Astrocyte (in vitro differentiated cells and primary cell): ENCODE results near the gene SPDEF. TPM values are rescaled to one million over a fixed set of nuclear protein-coding genes. Genes with fewer than 3 reads are reported as not detected.

Experiments
- DNase-seq: peaks from one replicate; pipeline ENCODE4 v3.0.0-alpha.2; 2010; ENCODE audit warnings: low read depth
- FAIRE-seq: peaks from 2 replicates; lab custom pipeline; 2011; peaks lifted over from hg19 to GRCh38; lab: Jason Lieb, UNC
- H2AFZ ChIP-seq: 2 replicates; pipeline ENCODE4 v1.6.0; 2012; ENCODE audit warnings: low read depth, low read length, inconsistent platforms
- H3K27ac ChIP-seq: 2 replicates; pipeline ENCODE4 v1.5.1; 2011; ENCODE audit warnings: low read depth, low read length, inconsistent platforms
- H3K27me3 ChIP-seq: 2 replicates; pipeline ENCODE4 v1.6.0; 2011; ENCODE audit warnings: low read length, inconsistent platforms; ENCODE audit not compliant: insufficient read depth
- H3K36me3 ChIP-seq: 2 replicates; pipeline ENCODE4 v1.5.1; 2011; ENCODE audit warnings: low read length, inconsistent platforms; ENCODE audit not compliant: insufficient read depth
- H3K4me1 ChIP-seq: 2 replicates; pipeline ENCODE4 v1.5.1; 2011; ENCODE audit warnings: low read length, inconsistent platforms; ENCODE audit not compliant: insufficient read depth
- H3K4me2 ChIP-seq: 2 replicates; pipeline ENCODE4 v1.6.0; 2012; ENCODE audit warnings: low read length, inconsistent platforms
- H3K4me3 ChIP-seq: 2 replicates; pipeline ENCODE4 v1.5.1; 2011; ENCODE audit warnings: low read depth, mild to moderate bottlenecking, low read length, inconsistent platforms; ENCODE audit not compliant: insufficient read depth
- H3K79me2 ChIP-seq: 2 replicates; pipeline ENCODE4 v1.6.0; 2012; ENCODE audit warnings: mild to moderate bottlenecking, low read length, inconsistent platforms; ENCODE audit not compliant: insufficient read depth
- H3K9ac ChIP-seq: 2 replicates; pipeline ENCODE4 v1.6.0; 2012; ENCODE audit warnings: mild to moderate bottlenecking, low read length, inconsistent platforms
- H3K9me3 ChIP-seq: 2 replicates; pipeline ENCODE4 v1.5.1; 2012; ENCODE audit warnings: low read depth, mild to moderate bottlenecking, low read length, inconsistent platforms; ENCODE audit not compliant: insufficient read depth
- H4K20me1 ChIP-seq: 2 replicates; pipeline ENCODE4 v1.6.0; 2012; ENCODE audit warnings: low read length, inconsistent platforms; ENCODE audit not compliant: insufficient read depth
- H3K27ac Mint-ChIP-seq: one replicate; pipeline ENCODE4 v1.8.0; 2021; ENCODE audit warnings: mild to moderate bottlenecking, mixed read lengths; ENCODE audit not compliant: unreplicated experiment
- H3K27me3 Mint-ChIP-seq: one replicate; pipeline ENCODE4 v1.8.0; 2021; ENCODE audit warnings: low read depth, mixed read lengths; ENCODE audit not compliant: unreplicated experiment
- H3K36me3 Mint-ChIP-seq: one replicate; pipeline ENCODE4 v1.8.0; 2021; ENCODE audit warnings: low read depth, mixed read lengths; ENCODE audit not compliant: unreplicated experiment
- H3K4me1 Mint-ChIP-seq: one replicate; pipeline ENCODE4 v1.8.0; 2021; ENCODE audit warnings: low read depth, mixed read lengths; ENCODE audit not compliant: unreplicated experiment
- H3K4me3 Mint-ChIP-seq: one replicate; pipeline ENCODE4 v1.8.0; 2021; ENCODE audit warnings: mild to moderate bottlenecking, moderate library complexity, mixed read lengths; ENCODE audit not compliant: unreplicated experiment
- H3K9me3 Mint-ChIP-seq: one replicate; pipeline ENCODE4 v1.8.0; 2021; ENCODE audit warnings: mild to moderate bottlenecking, mixed read lengths; ENCODE audit not compliant: unreplicated experiment
- CTCF ChIP-seq: IDR thresholded peaks from 2 replicates; pipeline ENCODE4 v1.5.1; 2011; ENCODE audit warnings: low read depth, mild to moderate bottlenecking, inconsistent platforms, low read length, moderate library complexity; ENCODE audit not compliant: insufficient read depth
- EZH2 ChIP-seq: IDR thresholded peaks from 2 replicates; pipeline ENCODE4 v1.6.1; 2012; ENCODE audit warnings: mild to moderate bottlenecking, low read length, inconsistent platforms; ENCODE audit not compliant: insufficient read depth
- total RNA-seq: library from RNA; stranded (reverse); gene quantifications from 2 replicates; pipeline ENCODE4 v1.2.1, GENCODE V29; 2021

The SPDEF gene
- total RNA-seq, 1 donor from 2014 or later = 0.16 TPM

GRCh38 chr6:34497411-34497810, 58.7 kb downstream of the SPDEF start:
- no peak overlapping the region for H3K9ac ChIP-seq
- FAIRE-seq = no peak

GRCh38 chr6:34496103-34496685, 59.9 kb downstream of the SPDEF start:
- FAIRE-seq (no peak), DNase-seq (no peak)
- Histone ChIP-seq H2AFZ (no peak overlapping the region), H3K9ac (no peak overlapping the region), H3K36me3 (no peaks in the 10 kb centered on the region), H3K4me1 (no peaks in the 10 kb centered on the region), H3K27me3 (peaks cover 6% of the 10 kb centered on the region), H3K79me2 (no peaks in the 10 kb centered on the region), H4K20me1 (no peaks in the 10 kb centered on the region), H3K9me3 (no peaks in the 10 kb centered on the region), H3K27ac (no peak overlapping the region), H3K4me2 (no peak overlapping the region), H3K4me3 (no peak overlapping the region)
- TF ChIP-seq CTCF (no peak), EZH2 (no peak)
- no peaks in the 10 kb centered on the region for H3K36me3 Mint-ChIP-seq
- peaks cover 15% of the 10 kb centered on the region for H3K27me3 Mint-ChIP-seq
- H3K4me3 Mint-ChIP-seq = no peak overlapping the region
- peaks cover 10% of the 10 kb centered on the region for H3K9me3 Mint-ChIP-seq
- peaks cover under 1% of the 10 kb centered on the region for H3K4me1 Mint-ChIP-seq
- no peak overlapping the region for H3K27ac Mint-ChIP-seq

More at GRCh38 chr6:34497411-34497810, 58.7 kb downstream of the SPDEF start:
- Histone ChIP-seq H3K79me2 (no peaks in the 10 kb centered on the region), H3K27ac (no peak overlapping the region), H3K27me3 (peaks cover 4% of the 10 kb centered on the region), H3K4me3 (no peak overlapping the region), H4K20me1 (no peaks in the 10 kb centered on the region), H2AFZ (no peak overlapping the region), H3K36me3 (no peaks in the 10 kb centered on the region), H3K4me1 (no peaks in the 10 kb centered on the region), H3K9me3 (no peaks in the 10 kb centered on the region), H3K4me2 (no peak overlapping the region)
- Mint-ChIP-seq H3K4me3 (no peak overlapping the region), H3K36me3 (no peaks in the 10 kb centered on the region), H3K4me1 (no peaks in the 10 kb centered on the region), H3K9me3 (peaks cover 13% of the 10 kb centered on the region), H3K27me3 (peaks cover 15% of the 10 kb centered on the region), H3K27ac (no peak overlapping the region)
- DNase-seq = no peak
- TF ChIP-seq EZH2 = no peak

GRCh38 chr6:34494973-34495372, 61.2 kb downstream of the SPDEF start:
- Histone ChIP-seq H3K27ac (no peak overlapping the region), H3K4me2 (no peak overlapping the region), H3K4me1 (no peaks in the 10 kb centered on the region), H3K4me3 (no peak overlapping the region), H3K36me3 (no peaks in the 10 kb centered on the region), H3K27me3 (peaks cover 2% of the 10 kb centered on the region), H4K20me1 (no peaks in the 10 kb centered on the region), H3K9me3 (no peaks in the 10 kb centered on the region), H3K79me2 (no peaks in the 10 kb centered on the region), H2AFZ (no peak overlapping the region), H3K9ac (no peak overlapping the region)
- no peak for TF ChIP-seq CTCF
- no peak for TF ChIP-seq EZH2
- DNase-seq (no peak), FAIRE-seq (no peak)
- no peak overlapping the region for H3K27ac Mint-ChIP-seq
- H3K4me3 Mint-ChIP-seq = no peak overlapping the region
- peaks cover 5% of the 10 kb centered on the region for H3K4me1 Mint-ChIP-seq
- H3K36me3 Mint-ChIP-seq = no peaks in the 10 kb centered on the region
- no peaks in the 10 kb centered on the region for H3K9me3 Mint-ChIP-seq
- H3K27me3 Mint-ChIP-seq = peaks cover 12% of the 10 kb centered on the region
